Large intestine (tissue), 3 donors: ENCODE results near the gene SLC37A3. TPM values are rescaled to one million over a fixed set of nuclear protein-coding genes. Genes with fewer than 3 reads are reported as not detected.
"Not testable (repeated sequence)": the region's sequence is repeated elsewhere in the genome, so short reads cannot be mapped to it uniquely, and the experiment has no call there.

ENCODE experiments used
- DNase-seq, 2 donors: peaks; one replicate each; pipeline versions ENCODE4 v3.0.0 to v3.0.0-alpha.2; 2013
- H3K27ac ChIP-seq: one replicate; pipeline ENCODE4 v1.5.1; 2013; ENCODE audit warnings: low read length
- H3K27me3 ChIP-seq: 2 replicates; pipeline ENCODE4 v1.6.1; 2013; ENCODE audit warnings: low read length; ENCODE audit not compliant: control insufficient read depth, insufficient read depth
- H3K36me3 ChIP-seq: 2 replicates; pipeline ENCODE4 v1.6.1; 2013; ENCODE audit warnings: low read length; ENCODE audit not compliant: control insufficient read depth, insufficient read depth
- H3K4me1 ChIP-seq: one replicate; pipeline ENCODE4 v1.6.1; 2013; ENCODE audit warnings: low read length; ENCODE audit not compliant: control insufficient read depth, insufficient read depth
- H3K4me3 ChIP-seq: one replicate; pipeline ENCODE4 v1.5.1; 2013; ENCODE audit warnings: low read length
- H3K9me3 ChIP-seq: one replicate; pipeline ENCODE4 v1.6.1; 2013; ENCODE audit warnings: mild to moderate bottlenecking, low read depth, low read length, moderate library complexity; ENCODE audit not compliant: control insufficient read depth
- WGBS: methylation state at CpG from one replicate; pipeline ENCODE4 v1.1.5; 2013; ENCODE audit warnings: low lambda C conversion rate; ENCODE audit not compliant: insufficient coverage; 5-methylcytosine and 5-hydroxymethylcytosine counted together
- polyA plus RNA-seq: library from polyadenylated mRNA; unstranded; fragments of 120-200 nt; gene quantifications from one replicate; pipeline ENCODE4 v1.2.1, GENCODE V29; 2013

SLC37A3 gene
- polyA plus RNA-seq, 1 donor = 38.7 TPM

DNA sequence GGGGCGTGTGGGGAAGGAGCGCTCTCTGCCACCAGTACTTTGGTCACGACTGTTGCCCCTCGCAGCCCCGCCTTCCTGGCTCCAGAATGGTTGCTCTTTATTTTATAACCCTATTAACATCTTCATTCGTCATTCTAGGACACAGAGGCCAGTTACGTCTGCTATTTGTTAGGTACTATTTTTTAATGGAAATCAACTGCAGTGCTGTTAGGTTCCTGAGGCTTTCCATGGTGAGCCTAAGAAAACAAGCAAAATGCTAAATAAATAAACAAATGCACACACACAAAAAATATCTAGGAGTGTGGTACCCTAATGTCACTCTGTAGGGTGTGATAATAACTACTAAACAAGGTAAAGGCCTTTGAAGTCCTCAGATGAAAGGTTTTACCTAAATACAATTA, 71.1 kb downstream of the SLC37A3 start:
- WGBS = 25% methylated on average over 2 of the region's 7 CpGs
- peak in 1 of 2 donors; percentile 71 for DNase-seq
- H3K36me3 ChIP-seq = no peaks in the 10 kb centered on the region
- no peaks in the 10 kb centered on the region for H3K27me3 ChIP-seq
- H3K9me3 ChIP-seq = no peaks in the 10 kb centered on the region
- no peak overlapping the region for H3K4me3 ChIP-seq
- H3K4me1 ChIP-seq = peaks cover 3% of the 10 kb centered on the region
- H3K27ac ChIP-seq = no peak overlapping the region

DNA sequence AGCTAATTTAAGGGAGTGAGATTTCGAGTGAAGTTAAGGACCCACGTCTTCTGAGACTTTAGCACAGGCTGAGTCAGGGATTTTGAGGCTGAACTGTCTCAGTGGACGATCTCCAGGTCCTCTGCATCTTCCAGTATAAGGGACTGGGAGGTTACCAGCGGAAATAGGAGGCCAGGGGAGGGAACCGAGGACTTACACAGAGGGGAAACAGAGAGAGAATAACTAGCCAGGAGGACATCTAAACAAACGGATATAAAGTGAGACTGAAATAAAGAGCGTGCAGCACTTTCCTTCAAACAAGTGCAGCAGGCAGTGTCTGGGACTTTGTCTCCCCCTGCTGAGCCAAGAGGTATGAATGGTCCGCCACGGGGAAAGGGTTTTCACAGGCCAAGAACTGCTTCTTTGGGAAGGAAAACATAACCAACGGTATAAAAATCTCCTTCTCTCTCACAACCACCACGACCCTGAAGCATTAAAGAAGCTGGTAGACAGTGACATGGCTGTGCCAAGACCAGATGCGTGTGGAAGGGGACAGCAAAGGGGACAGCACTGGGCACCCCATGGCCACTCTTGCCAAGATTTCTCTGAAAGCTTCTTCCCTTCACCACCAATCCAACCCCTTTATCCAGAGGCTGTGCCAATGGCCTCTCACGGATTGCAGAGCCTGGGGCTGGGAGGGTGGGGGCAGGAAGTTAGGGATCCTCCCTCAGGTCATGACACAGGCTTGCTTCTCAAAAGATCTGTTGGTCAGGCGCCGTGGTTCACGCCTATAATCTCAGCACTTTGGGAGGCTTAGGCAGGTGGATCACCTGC, 72.0 kb downstream of the SLC37A3 start:
- DNase-seq = peak; percentile 52 to 74
- no peaks in the 10 kb centered on the region for H3K36me3 ChIP-seq
- H3K27ac ChIP-seq = no peak overlapping the region
- 30% methylated on average over 2 of the region's 16 CpGs for WGBS
- H3K4me1 ChIP-seq = peaks cover 3% of the 10 kb centered on the region
- H3K4me3 ChIP-seq = no peak overlapping the region
- H3K9me3 ChIP-seq = no peaks in the 10 kb centered on the region
- H3K27me3 ChIP-seq = no peaks in the 10 kb centered on the region

DNA sequence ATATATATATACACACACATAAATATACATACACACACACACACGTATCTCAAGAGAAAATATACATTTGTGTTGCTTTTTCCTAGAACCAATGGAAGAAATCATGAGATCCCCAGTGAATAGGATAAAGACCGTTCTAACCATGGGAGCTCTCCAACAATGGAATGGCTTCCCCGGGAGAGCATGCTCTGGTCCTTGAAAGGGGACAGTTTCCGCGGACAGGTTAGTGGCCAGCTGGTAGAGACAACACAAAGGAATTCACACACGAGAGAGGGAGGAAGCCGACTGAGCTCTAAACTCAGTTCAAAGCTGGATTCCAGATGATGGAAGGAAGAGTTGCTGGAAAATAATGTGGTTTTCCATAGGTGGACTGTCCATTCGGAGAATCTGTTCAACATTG, 72.7 kb downstream of the SLC37A3 start:
- no peak for DNase-seq
- no peak overlapping the region for H3K27ac ChIP-seq
- H3K4me3 ChIP-seq = no peak overlapping the region
- H3K36me3 ChIP-seq = no peaks in the 10 kb centered on the region
- no peaks in the 10 kb centered on the region for H3K9me3 ChIP-seq
- peaks cover 3% of the 10 kb centered on the region for H3K4me1 ChIP-seq
- H3K27me3 ChIP-seq = no peaks in the 10 kb centered on the region
- WGBS = 80% methylated on average over 1 of the region's 8 CpGs

DNA sequence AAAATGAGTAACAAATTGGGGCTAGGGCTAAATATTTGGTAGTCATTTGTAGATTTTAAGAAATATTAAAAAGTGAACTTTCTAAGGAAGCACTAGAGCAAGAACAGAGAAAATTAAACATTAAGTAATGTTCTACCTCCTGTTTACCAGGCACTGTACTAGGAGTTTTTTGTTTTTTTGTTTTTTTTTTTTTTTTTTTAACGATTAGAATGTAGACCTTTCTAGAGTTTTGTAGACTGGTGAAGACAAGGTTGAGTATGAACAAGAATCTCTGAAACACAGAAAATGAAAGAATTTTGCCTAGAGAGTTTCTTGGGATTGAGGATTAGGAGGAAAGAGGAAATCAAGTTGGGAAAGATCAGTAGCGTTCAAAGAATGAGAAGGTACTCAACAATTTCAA, 73.6 kb downstream of the SLC37A3 start:
- DNase-seq = no peak
- WGBS = 100% methylated on average over 1 of the region's 2 CpGs
- H3K36me3 ChIP-seq = no peaks in the 10 kb centered on the region
- H3K27ac ChIP-seq = no peak overlapping the region
- H3K9me3 ChIP-seq = no peaks in the 10 kb centered on the region
- no peaks in the 10 kb centered on the region for H3K27me3 ChIP-seq
- H3K4me3 ChIP-seq = no peak overlapping the region
- H3K4me1 ChIP-seq = peaks cover 3% of the 10 kb centered on the region

DNA sequence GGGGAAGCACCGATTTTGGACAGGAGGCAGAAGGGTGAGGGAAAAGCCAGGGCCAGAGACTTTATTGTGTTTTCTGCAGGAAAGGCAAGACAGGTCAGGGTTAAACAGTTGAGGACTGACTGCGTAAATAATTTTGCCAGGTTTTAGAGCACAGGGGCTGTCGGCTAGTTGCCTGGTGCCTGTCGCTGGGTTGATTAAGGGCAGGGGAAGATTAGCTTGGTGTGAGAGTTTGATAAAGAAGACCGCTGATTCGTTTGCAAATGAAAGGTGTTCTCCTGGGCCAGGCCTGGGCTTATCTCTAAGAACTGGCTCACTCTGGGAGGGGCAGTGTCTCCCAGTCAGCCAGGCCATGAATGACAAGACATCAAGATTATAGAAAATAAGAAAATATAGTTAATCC, 75.6 kb downstream of the SLC37A3 start:
- no peak overlapping the region for H3K4me3 ChIP-seq
- peaks cover 3% of the 10 kb centered on the region for H3K4me1 ChIP-seq
- 20% methylated on average over 1 of the region's 6 CpGs for WGBS
- H3K9me3 ChIP-seq = no peaks in the 10 kb centered on the region
- no peaks in the 10 kb centered on the region for H3K27me3 ChIP-seq
- no peak for DNase-seq
- no peak overlapping the region for H3K27ac ChIP-seq
- H3K36me3 ChIP-seq = no peaks in the 10 kb centered on the region

DNA sequence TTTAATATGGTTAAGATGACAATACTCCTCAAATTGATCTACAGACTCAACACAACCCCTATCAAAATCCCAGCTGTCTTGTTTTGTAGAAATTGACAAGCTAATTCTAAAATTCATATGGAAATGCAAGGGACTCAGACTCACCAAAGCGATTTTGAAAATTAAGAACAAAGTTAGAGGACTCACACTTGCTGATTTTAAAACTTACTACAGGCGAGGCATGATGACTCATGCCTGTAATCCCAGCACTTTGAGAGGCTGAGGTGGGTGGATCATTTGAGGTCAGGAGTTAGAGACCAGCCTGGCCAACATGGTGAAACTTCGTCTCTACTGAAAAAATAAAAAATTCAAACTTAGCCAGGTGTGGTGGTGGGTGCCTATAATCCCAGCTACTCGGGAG, 78.3 kb downstream of the SLC37A3 start:
- DNase-seq, H3K36me3 ChIP-seq, H3K27me3 ChIP-seq, H3K9me3 ChIP-seq, H3K4me1 ChIP-seq, H3K4me3 ChIP-seq, H3K27ac ChIP-seq: not testable (repeated sequence)
- WGBS = 100% methylated on average over 2 of the region's 4 CpGs

DNA sequence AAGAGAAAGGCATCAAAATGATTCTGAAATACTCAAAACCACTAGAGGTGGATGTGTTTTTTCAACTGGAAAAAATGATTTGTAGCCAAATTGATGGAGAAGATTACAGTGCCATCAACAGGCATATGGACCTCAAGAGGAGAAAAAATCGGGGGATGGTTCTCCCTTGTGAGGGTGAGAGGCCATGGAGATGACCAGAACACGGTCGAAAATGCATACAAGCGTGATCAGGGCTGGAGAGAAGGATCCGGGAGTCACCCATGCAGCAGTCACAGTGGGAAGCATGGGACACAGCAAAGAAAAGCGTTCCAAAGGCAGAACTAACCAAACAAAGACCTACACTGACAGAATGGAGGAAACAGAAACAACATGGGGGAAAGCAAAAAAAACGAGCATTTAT, 80.3 kb downstream of the SLC37A3 start:
- Histone ChIP-seq H3K27me3 (no peaks in the 10 kb centered on the region), H3K27ac (no peak overlapping the region), H3K4me3 (no peak overlapping the region), H3K4me1 (peaks cover 8% of the 10 kb centered on the region), H3K9me3 (no peaks in the 10 kb centered on the region), H3K36me3 (no peaks in the 10 kb centered on the region)
- 93% methylated on average over 3 of the region's 7 CpGs for WGBS
- DNase-seq = no peak

DNA sequence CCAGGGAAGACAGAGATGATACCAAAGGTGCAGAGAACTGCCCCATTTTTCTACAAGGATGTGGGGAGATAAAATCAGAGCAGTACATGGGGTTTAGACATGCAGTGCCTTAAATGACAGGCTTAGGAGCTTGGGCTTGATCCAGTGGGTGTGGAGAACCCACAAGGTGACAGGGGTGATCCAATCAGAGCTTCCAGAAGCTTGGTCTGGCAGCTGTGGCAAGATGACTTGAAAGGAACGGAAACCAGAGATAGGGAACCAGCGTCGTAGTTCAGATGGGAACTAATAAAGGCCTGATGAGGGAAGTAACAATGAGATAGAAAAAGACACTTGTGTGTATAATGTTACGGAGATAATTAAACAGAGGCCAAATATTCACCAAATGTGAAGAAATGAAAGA, 80.7 kb downstream of the SLC37A3 start:
- Histone ChIP-seq H3K27ac (no peak overlapping the region), H3K4me1 (peaks cover 8% of the 10 kb centered on the region), H3K9me3 (no peaks in the 10 kb centered on the region), H3K27me3 (no peaks in the 10 kb centered on the region), H3K4me3 (no peak overlapping the region), H3K36me3 (no peaks in the 10 kb centered on the region)
- 93% methylated on average over 3 of the region's 4 CpGs for WGBS
- no peak for DNase-seq

DNA sequence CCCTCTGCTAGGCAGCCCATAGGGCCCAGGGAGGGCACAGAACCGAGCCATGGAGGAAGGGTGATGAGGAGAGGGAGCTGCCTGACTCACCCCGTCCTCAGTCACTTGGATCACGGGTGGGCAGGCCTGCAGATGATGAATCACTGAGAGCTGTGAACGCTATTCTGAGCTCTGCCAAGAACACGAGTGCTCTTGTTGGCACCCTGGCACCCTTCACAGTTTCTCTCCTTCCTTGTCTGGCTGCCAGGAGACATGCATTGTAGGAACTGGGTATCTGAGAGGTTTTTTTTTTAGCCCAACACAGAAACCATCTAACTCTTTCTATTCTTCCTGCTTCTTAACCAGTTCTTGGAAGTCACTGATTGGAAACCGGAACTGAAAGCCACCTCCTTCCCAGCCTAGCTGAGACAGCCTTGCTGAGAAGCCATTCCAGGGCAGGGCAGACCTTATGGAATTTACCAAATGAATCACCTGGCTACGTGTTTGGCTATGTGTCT, 82.1 kb downstream of the SLC37A3 start:
- 20% methylated on average over 1 of the region's 7 CpGs for WGBS
- Histone ChIP-seq H3K4me1 (peaks cover 8% of the 10 kb centered on the region), H3K4me3 (no peak overlapping the region), H3K9me3 (peaks cover 6% of the 10 kb centered on the region), H3K36me3 (no peaks in the 10 kb centered on the region), H3K27ac (no peak overlapping the region), H3K27me3 (no peaks in the 10 kb centered on the region)
- DNase-seq = peak; percentile 41 to 77

DNA sequence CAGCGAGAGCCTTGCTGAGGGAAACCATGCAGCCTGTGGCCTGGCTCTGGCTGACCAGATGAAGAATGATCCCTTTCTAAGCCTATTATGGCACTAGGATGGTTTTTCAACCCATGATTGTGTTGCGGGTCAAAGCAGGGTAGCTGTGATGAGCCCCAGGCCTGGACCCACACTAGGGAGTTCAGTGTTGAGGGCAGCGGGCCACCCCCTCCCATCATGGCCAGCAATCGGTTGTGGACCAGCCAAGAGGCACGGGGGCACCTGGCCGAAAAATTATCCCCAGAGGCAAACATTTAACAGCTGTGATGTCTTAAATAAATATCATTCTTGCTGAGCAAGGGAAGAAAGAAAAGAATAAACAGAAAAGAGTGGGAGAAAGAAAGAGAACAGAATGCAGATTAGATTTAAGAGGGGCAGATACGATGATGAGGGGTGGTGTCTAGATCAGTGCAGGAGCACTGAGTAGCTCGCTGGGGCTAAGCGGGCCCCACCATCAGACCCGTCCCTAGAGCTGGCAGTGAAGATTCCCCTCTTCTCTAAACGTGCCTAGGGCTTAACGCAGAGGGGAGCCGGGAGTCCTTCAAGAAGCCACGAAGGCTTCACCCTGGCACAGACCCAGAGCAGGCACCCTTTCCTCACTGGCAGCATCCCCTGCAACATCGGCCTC, 82.7 kb downstream of the SLC37A3 start:
- peaks cover 6% of the 10 kb centered on the region for H3K9me3 ChIP-seq
- H3K27me3 ChIP-seq = no peaks in the 10 kb centered on the region
- H3K36me3 ChIP-seq = no peaks in the 10 kb centered on the region
- DNase-seq = no peak
- no peak overlapping the region for H3K27ac ChIP-seq
- 83% methylated on average over 1 of the region's 15 CpGs for WGBS
- H3K4me1 ChIP-seq = peaks cover 8% of the 10 kb centered on the region
- no peak overlapping the region for H3K4me3 ChIP-seq
